ENCODE results near the gene CDKN3. TPM values are rescaled to one million over a fixed set of nuclear protein-coding genes. Genes with fewer than 3 reads are reported as not detected.
"Not testable (repeated sequence)": the region's sequence is repeated elsewhere in the genome, so short reads cannot be mapped to it uniquely, and the experiment has no call there.

CDKN3 gene
- total RNA-seq, 1 donor from 2014 or later = 39.4 TPM

GRCh38 chr14:54427871-54428270 is 31.1 kb downstream of the CDKN3 start:
- no peak overlapping the region for H3K27ac Mint-ChIP-seq (ENCODE audit: unreplicated experiment)
- H3K9me3 Mint-ChIP-seq = no peaks in the 10 kb centered on the region
- H3K4me1 Mint-ChIP-seq = peaks cover 5% of the 10 kb centered on the region
- H3K27me3 Mint-ChIP-seq (ENCODE audit: low read depth) = no peaks in the 10 kb centered on the region
- H3K36me3 Mint-ChIP-seq (ENCODE audit: low read depth) = peaks cover 7% of the 10 kb centered on the region
- no peak for DNase-seq (ENCODE audit: low read depth, low spot score)
- TF ChIP-seq CTCF (conservative IDR thresholded peaks at IDR 0.05) = no peak
- no peak overlapping the region for H3K4me3 Mint-ChIP-seq

- peaks cover 7% of the 10 kb centered on the region for H3K36me3 Mint-ChIP-seq (ENCODE audit: low read depth)
- no peaks in the 10 kb centered on the region for H3K9me3 Mint-ChIP-seq
- no peak for TF ChIP-seq CTCF (conservative IDR thresholded peaks at IDR 0.05)
- no peaks in the 10 kb centered on the region for H3K27me3 Mint-ChIP-seq (ENCODE audit: low read depth)
- no peak overlapping the region for H3K4me3 Mint-ChIP-seq
- DNase-seq (ENCODE audit: low read depth, low spot score) = no peak
- peaks cover 10% of the 10 kb centered on the region for H3K4me1 Mint-ChIP-seq
- no peak overlapping the region for H3K27ac Mint-ChIP-seq (ENCODE audit: unreplicated experiment)
These were observed 31.7 kb downstream of the CDKN3 start for GRCh38 chr14:54428527-54428926.

- Mint-ChIP-seq H3K27ac (ENCODE audit: unreplicated experiment) (no peak overlapping the region), H3K4me3 (no peak overlapping the region), H3K9me3 (no peaks in the 10 kb centered on the region), H3K36me3 (ENCODE audit: low read depth) (peaks cover 6% of the 10 kb centered on the region), H3K27me3 (ENCODE audit: low read depth) (no peaks in the 10 kb centered on the region), H3K4me1 (peaks cover 51% of the 10 kb centered on the region)
- TF ChIP-seq CTCF (conservative IDR thresholded peaks at IDR 0.05) = no peak
- DNase-seq (ENCODE audit: low read depth, low spot score) = no peak
These were observed 38.7 kb downstream of the CDKN3 start for GRCh38 chr14:54435500-54435981.

- not testable (repeated sequence) for H3K36me3 Mint-ChIP-seq (ENCODE audit: low read depth); H3K27me3 Mint-ChIP-seq (ENCODE audit: low read depth); DNase-seq (ENCODE audit: low read depth, low spot score); H3K27ac Mint-ChIP-seq (ENCODE audit: unreplicated experiment); H3K9me3 Mint-ChIP-seq
- Mint-ChIP-seq H3K4me3 (peak overlapping the region; percentile 97), H3K4me1 (peaks cover 53% of the 10 kb centered on the region)
These were observed 41.1 kb downstream of the CDKN3 start for GRCh38 chr14:54437954-54438353.

- Mint-ChIP-seq H3K4me1 (peaks cover 49% of the 10 kb centered on the region), H3K27ac (ENCODE audit: unreplicated experiment) (no peak overlapping the region), H3K36me3 (ENCODE audit: low read depth) (peaks cover 6% of the 10 kb centered on the region), H3K4me3 (peak overlapping the region; percentile 97), H3K9me3 (no peaks in the 10 kb centered on the region), H3K27me3 (ENCODE audit: low read depth) (no peaks in the 10 kb centered on the region)
- TF ChIP-seq CTCF (conservative IDR thresholded peaks at IDR 0.05) = no peak
- no peak for DNase-seq (ENCODE audit: low read depth, low spot score)
These were observed 41.9 kb downstream of the CDKN3 start for GRCh38 chr14:54438703-54439102.

- Mint-ChIP-seq H3K4me1 (peaks cover 49% of the 10 kb centered on the region), H3K9me3 (no peaks in the 10 kb centered on the region), H3K27me3 (ENCODE audit: low read depth) (no peaks in the 10 kb centered on the region), H3K27ac (ENCODE audit: unreplicated experiment) (peak overlapping the region; percentile 93), H3K4me3 (peak overlapping the region; percentile 97), H3K36me3 (ENCODE audit: low read depth) (peaks cover 6% of the 10 kb centered on the region)
- no peak for TF ChIP-seq CTCF (conservative IDR thresholded peaks at IDR 0.05)
- no peak for DNase-seq (ENCODE audit: low read depth, low spot score)
These were observed 43.2 kb downstream of the CDKN3 start for GRCh38 chr14:54440037-54440436.

Measured in neural crest cell (in vitro differentiated cells).